ENCODE results near the gene CDH20. TPM values are rescaled to one million over a fixed set of nuclear protein-coding genes. Genes with fewer than 3 reads are reported as not detected.

CDH20 gene
- polyA plus RNA-seq, 1 donor (not counting 4 experiments of a cell fraction or from before 2014, with no cell fraction given) = not detected

DNA sequence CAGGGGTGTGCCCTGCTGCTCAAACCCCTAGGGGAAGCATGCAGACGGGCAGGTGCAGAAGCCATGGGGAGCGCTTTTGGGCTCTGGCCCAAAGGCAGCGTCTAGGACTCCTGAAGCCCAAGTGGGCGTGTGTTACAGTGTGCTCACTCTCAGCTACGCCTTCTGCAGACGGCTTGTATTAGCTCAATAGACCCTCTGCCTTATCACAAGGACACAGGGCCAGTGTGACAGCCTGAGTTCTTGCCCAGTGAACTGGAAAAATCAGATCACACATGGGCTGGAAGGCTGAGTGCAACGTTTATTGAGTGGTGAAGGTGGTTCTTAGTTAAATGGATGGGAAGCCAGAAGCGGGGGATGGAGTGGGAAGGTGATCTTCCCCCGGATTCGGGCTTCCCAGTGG, 210.9 kb downstream of the CDH20 start:
- Histone ChIP-seq H3K4me2 (ENCODE audit: control insufficient read depth, extremely low read depth, insufficient read depth, low read depth, low read length) (no peak overlapping the region), H3K79me2 (ENCODE audit: control insufficient read depth, insufficient read depth, low read length) (no peaks in the 10 kb centered on the region), H4K20me1 (ENCODE audit: control insufficient read depth, extremely low read depth, insufficient read depth, low read length) (no peaks in the 10 kb centered on the region), H3K9me1 (ENCODE audit: control insufficient read depth, extremely low read depth, insufficient read depth, low read length) (no peaks in the 10 kb centered on the region), H3K9me3 (ENCODE audit: control insufficient read depth, low read depth, low read length) (no peaks in the 10 kb centered on the region), H3K36me3 (ENCODE audit: control insufficient read depth in 2 of 2, extremely low read depth in 1 of 2, insufficient read depth in 2 of 2, low read length in 2 of 2) (no peaks in the 10 kb centered on the region), H3K9ac (ENCODE audit: control insufficient read depth, extremely low read depth, insufficient read depth, low read length) (no peak overlapping the region), H3K4me3 (ENCODE audit: control insufficient read depth in 2 of 3, extremely low read depth in 1 of 3, insufficient read depth in 2 of 3, low read depth in 1 of 3, low read length in 3 of 3) (no peak overlapping the region), H3K4me1 (ENCODE audit: control insufficient read depth, extremely low read depth, insufficient read depth, low read length) (peaks cover 16% of the 10 kb centered on the region), H3K27me3 (ENCODE audit: control insufficient read depth, extremely low read depth, insufficient read depth, low read length) (no peaks in the 10 kb centered on the region), H2AFZ (ENCODE audit: control insufficient read depth, low read length) (no peak overlapping the region), H3K27ac (ENCODE audit: control insufficient read depth, insufficient read depth, low read length) (no peak overlapping the region)
- dilution Hi-C loops (cut with MboI; ENCODE audit: extremely low pct_ligation_motif_present, low sequenced_read_pairs) = no loop called here
- FAIRE-seq = no peak
- TF ChIP-seq, protein P1, sequence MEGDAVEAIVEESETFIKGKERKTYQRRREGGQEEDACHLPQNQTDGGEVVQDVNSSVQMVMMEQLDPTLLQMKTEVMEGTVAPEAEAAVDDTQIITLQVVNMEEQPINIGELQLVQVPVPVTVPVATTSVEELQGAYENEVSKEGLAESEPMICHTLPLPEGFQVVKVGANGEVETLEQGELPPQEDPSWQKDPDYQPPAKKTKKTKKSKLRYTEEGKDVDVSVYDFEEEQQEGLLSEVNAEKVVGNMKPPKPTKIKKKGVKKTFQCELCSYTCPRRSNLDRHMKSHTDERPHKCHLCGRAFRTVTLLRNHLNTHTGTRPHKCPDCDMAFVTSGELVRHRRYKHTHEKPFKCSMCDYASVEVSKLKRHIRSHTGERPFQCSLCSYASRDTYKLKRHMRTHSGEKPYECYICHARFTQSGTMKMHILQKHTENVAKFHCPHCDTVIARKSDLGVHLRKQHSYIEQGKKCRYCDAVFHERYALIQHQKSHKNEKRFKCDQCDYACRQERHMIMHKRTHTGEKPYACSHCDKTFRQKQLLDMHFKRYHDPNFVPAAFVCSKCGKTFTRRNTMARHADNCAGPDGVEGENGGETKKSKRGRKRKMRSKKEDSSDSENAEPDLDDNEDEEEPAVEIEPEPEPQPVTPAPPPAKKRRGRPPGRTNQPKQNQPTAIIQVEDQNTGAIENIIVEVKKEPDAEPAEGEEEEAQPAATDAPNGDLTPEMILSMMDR (optimal IDR thresholded peaks at IDR 0.05 in 1 of 3, IDR thresholded peaks at IDR 0.05 in 1 of 3, conservative IDR thresholded peaks at IDR 0.05 in 1 of 3; ENCODE audit: extremely low read depth in 1 of 3, insufficient read depth in 2 of 3, low read length in 3 of 3) = no peak
- no peak for TF ChIP-seq EZH2 (IDR thresholded peaks at IDR 0.05; ENCODE audit: low read length)
- no peak for DNase-seq (ENCODE audit: low read depth, low spot score)

DNA sequence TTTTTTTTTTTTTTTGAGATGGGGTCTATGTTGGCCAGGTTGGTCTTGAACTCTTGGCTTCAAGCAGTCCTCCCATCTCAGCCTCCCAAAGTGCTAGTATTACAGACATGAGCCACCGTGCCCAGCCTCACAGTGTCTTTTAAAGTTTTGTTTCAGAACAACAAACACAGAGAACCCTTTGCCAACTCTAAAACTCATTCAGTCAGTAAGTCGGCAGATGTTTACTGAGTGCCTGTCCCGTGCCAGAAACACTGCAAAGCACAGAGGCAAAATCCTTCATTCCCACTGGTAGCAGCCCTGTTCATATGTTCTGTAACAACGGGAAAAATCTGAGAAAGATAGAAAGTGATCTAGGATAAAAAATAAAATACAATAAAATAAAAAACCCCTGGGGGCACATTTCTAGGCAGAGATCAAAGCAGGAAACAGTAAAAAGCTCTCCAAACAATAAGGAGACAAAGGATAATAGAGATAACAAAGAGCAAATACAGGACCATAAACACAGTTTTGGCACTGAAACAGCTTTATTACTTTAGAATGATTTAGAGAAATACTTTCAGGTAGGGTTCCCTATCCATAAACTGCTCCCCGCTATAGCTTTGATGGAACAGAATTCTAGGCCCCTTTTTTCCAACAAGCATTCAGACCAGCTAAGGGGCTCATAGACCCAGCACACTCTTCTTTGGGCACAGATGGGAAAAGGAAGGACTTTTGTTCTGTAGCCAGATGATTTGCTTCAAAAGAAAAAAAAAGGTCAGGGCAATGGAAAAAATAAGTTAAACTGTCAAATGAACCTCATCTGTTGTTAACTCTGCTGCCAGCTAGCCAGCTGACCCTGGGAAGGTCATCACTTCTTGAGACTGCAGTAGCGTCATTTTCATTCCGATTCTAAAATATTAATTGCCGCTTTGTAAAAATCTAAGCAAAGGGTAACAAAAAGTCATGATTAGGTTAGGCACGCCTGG, 212.3 kb downstream of the CDH20 start:
- H3K9me3 ChIP-seq (ENCODE audit: control insufficient read depth, low read depth, low read length) = no peaks in the 10 kb centered on the region
- no peak for DNase-seq (ENCODE audit: low read depth, low spot score)
- H3K4me3 ChIP-seq (ENCODE audit: control insufficient read depth in 2 of 3, extremely low read depth in 1 of 3, insufficient read depth in 2 of 3, low read depth in 1 of 3, low read length in 3 of 3) = no peak overlapping the region
- H3K79me2 ChIP-seq (ENCODE audit: control insufficient read depth, insufficient read depth, low read length) = no peaks in the 10 kb centered on the region
- H3K27ac ChIP-seq (ENCODE audit: control insufficient read depth, insufficient read depth, low read length) = no peak overlapping the region
- dilution Hi-C loops (cut with MboI; ENCODE audit: extremely low pct_ligation_motif_present, low sequenced_read_pairs) = no loop called here
- H3K4me1 ChIP-seq (ENCODE audit: control insufficient read depth, extremely low read depth, insufficient read depth, low read length) = peaks cover 16% of the 10 kb centered on the region
- TF ChIP-seq EZH2 (IDR thresholded peaks at IDR 0.05; ENCODE audit: low read length) = no peak
- TF ChIP-seq, protein P1 (optimal IDR thresholded peaks at IDR 0.05 in 1 of 3, IDR thresholded peaks at IDR 0.05 in 1 of 3, conservative IDR thresholded peaks at IDR 0.05 in 1 of 3; ENCODE audit: extremely low read depth in 1 of 3, insufficient read depth in 2 of 3, low read length in 3 of 3) = no peak
- H3K36me3 ChIP-seq (ENCODE audit: control insufficient read depth in 2 of 2, extremely low read depth in 1 of 2, insufficient read depth in 2 of 2, low read length in 2 of 2) = no peaks in the 10 kb centered on the region
- no peaks in the 10 kb centered on the region for H3K9me1 ChIP-seq (ENCODE audit: control insufficient read depth, extremely low read depth, insufficient read depth, low read length)
- H3K4me2 ChIP-seq (ENCODE audit: control insufficient read depth, extremely low read depth, insufficient read depth, low read depth, low read length) = no peak overlapping the region
- H3K9ac ChIP-seq (ENCODE audit: control insufficient read depth, extremely low read depth, insufficient read depth, low read length) = no peak overlapping the region
- no peaks in the 10 kb centered on the region for H3K27me3 ChIP-seq (ENCODE audit: control insufficient read depth, extremely low read depth, insufficient read depth, low read length)
- H4K20me1 ChIP-seq (ENCODE audit: control insufficient read depth, extremely low read depth, insufficient read depth, low read length) = no peaks in the 10 kb centered on the region
- no peak overlapping the region for H2AFZ ChIP-seq (ENCODE audit: control insufficient read depth, low read length)
- FAIRE-seq = no peak
